ENCODE measurements around the gene OLFML2A. TPM values are rescaled to one million over a fixed set of nuclear protein-coding genes. Genes with fewer than 3 reads are reported as not detected.

The OLFML2A gene
- total RNA-seq, 1 donor from 2014 or later: 148 TPM

DNA sequence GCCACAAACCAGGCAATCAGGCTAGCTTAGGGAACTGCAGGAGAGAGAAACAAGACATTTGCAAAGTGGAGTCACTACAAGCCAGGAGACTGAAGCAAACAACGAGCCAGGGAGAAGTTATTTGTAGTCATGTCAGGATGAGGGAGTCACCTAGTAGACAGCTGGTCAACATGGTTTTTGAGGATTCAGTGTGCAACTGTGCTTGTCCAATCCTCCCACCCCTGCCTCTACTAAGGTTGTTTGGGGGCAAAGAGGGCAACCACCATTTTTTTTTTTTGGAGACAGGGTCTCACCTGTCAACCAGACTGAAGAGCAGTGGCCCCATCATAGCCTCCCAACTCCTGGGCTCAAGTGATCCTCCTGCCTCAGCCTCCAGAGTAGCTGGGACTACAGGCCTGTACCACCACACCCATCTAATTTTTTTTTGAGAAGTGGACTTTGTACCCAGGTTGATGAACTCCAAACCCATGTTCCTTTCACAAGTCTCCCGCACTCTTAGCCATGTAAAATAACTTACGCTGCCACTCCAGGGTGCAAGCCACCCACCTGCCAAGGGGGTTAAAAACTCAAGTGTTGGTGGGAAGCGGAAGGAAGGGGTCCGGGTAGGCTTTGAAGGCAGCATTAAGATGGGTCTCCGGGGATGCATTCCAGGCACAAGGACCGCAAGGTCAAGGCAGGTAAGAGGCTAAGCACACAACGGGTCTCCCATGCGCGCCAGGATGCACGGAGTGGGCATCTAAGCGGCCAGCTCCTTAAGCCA is 83.8 kb downstream of the OLFML2A start:
- Mint-ChIP-seq H3K4me3 (ENCODE audit: unreplicated experiment) (peak overlapping the region; percentile 95), H3K9me3 (ENCODE audit: unreplicated experiment) (no peaks in the 10 kb centered on the region), H3K4me1 (ENCODE audit: low read depth, unreplicated experiment) (peaks cover 22% of the 10 kb centered on the region), H3K27me3 (ENCODE audit: low read depth, unreplicated experiment) (no peaks in the 10 kb centered on the region), H3K36me3 (ENCODE audit: low read depth, unreplicated experiment) (peaks cover 20% of the 10 kb centered on the region), H3K27ac (ENCODE audit: unreplicated experiment) (peak overlapping the region; percentile 89)
- Histone ChIP-seq H3K4me3 (ENCODE audit: insufficient read depth, low read depth, low read length) (peak overlapping the region; percentile 96), H3K79me2 (ENCODE audit: insufficient read depth, low read length) (peaks cover 39% of the 10 kb centered on the region), H2AFZ (ENCODE audit: low read depth, low read length) (no peak overlapping the region), H3K27ac (ENCODE audit: low read depth, low read length) (peak overlapping the region; percentile 90), H3K4me2 (ENCODE audit: low read length) (peak overlapping the region; percentile 100), H3K36me3 (ENCODE audit: insufficient read depth, low read length) (peaks cover 30% of the 10 kb centered on the region), H4K20me1 (ENCODE audit: insufficient read depth, low read length) (peaks cover 59% of the 10 kb centered on the region), H3K9ac (ENCODE audit: low read length) (peak overlapping the region; percentile 98), H3K9me3 (ENCODE audit: insufficient read depth, low read depth, low read length) (no peaks in the 10 kb centered on the region), H3K27me3 (ENCODE audit: insufficient read depth, low read length) (no peaks in the 10 kb centered on the region), H3K4me1 (ENCODE audit: insufficient read depth, low read length) (peaks cover 19% of the 10 kb centered on the region)
- FAIRE-seq (no peak), DNase-seq (ENCODE audit: low read depth) (no peak)
- no peak for TF ChIP-seq EZH2 (IDR thresholded peaks at IDR 0.05; ENCODE audit: insufficient read depth, low read length)
- TF ChIP-seq, protein P1, sequence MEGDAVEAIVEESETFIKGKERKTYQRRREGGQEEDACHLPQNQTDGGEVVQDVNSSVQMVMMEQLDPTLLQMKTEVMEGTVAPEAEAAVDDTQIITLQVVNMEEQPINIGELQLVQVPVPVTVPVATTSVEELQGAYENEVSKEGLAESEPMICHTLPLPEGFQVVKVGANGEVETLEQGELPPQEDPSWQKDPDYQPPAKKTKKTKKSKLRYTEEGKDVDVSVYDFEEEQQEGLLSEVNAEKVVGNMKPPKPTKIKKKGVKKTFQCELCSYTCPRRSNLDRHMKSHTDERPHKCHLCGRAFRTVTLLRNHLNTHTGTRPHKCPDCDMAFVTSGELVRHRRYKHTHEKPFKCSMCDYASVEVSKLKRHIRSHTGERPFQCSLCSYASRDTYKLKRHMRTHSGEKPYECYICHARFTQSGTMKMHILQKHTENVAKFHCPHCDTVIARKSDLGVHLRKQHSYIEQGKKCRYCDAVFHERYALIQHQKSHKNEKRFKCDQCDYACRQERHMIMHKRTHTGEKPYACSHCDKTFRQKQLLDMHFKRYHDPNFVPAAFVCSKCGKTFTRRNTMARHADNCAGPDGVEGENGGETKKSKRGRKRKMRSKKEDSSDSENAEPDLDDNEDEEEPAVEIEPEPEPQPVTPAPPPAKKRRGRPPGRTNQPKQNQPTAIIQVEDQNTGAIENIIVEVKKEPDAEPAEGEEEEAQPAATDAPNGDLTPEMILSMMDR (IDR thresholded peaks at IDR 0.05; ENCODE audit: insufficient read depth, low read depth, low read length): no peak

DNA sequence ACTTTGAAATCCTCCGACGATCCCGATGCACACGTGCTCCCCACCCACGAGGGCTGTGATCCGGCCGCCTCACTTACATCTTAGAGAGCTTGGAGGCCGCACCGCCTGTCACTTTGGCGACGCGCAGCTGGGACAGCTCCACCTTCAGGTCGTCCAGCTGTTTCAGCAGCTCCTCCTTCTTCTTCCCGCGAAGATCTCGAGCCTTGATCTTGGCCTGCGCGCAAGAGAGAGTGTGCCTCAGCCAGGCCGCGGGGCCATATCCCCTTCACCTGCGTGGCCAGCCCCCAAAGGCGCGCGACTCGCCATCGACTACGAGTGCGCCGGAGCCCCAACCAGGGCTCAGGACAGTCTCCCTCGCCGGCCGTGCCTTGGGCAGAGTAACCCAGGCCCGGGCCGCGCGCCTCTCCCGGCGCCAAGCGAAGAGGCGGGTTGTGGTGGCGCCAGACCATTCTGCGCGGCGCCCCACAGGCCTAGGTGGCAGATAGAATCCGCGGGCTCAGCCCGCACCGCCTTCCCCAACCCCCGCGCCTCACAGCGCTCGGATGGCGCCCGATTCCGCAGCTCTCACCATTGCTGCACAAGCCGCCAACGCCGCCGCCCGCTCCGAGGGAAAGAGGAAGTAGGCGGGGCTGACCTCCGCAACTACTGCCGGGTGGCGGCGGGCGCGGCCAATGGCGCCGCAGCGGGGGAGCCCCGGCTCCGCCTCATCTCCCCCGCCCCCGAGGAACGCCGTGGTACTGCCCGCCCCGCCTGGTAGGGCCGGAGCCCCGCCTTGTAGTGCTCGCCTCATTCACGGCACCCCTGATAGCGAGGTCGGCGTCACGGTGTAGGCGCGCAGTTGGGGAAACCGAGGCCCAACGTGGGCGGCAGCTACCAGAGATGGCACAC is 84.7 kb downstream of the OLFML2A start, which contains the start of the genes ARPC5L and RPL35:
Gene ARPC5L (plus strand): TSS at position 789 of the 888 bp plus-strand sequence. CDS start 7,161 bp downstream, outside the sequence.
Gene RPL35 (minus strand): TSS at position 616 of the 888 bp plus-strand sequence. CDS start 45 bp downstream, at position 571.
- Histone ChIP-seq H3K36me3 (ENCODE audit: insufficient read depth, low read length) (peaks cover 30% of the 10 kb centered on the region), H3K4me1 (ENCODE audit: insufficient read depth, low read length) (peaks cover 19% of the 10 kb centered on the region), H2AFZ (ENCODE audit: low read depth, low read length) (peak within 1 kb of the TSS; percentile 99), H3K79me2 (ENCODE audit: insufficient read depth, low read length) (peaks cover 39% of the 10 kb centered on the region), H3K9me3 (ENCODE audit: insufficient read depth, low read depth, low read length) (no peaks in the 10 kb centered on the region), H3K4me3 (ENCODE audit: insufficient read depth, low read depth, low read length) (peak within 1 kb of the TSS; percentile 96), H3K9ac (ENCODE audit: low read length) (peak within 1 kb of the TSS; percentile 98), H4K20me1 (ENCODE audit: insufficient read depth, low read length) (peaks cover 51% of the 10 kb centered on the region), H3K27me3 (ENCODE audit: insufficient read depth, low read length) (no peaks in the 10 kb centered on the region), H3K27ac (ENCODE audit: low read depth, low read length) (peak within 1 kb of the TSS; percentile 90), H3K4me2 (ENCODE audit: low read length) (peak within 1 kb of the TSS; percentile 100)
- peak within 1 kb of the TSS; percentile 94 for H3K27ac Mint-ChIP-seq (ENCODE audit: unreplicated experiment)
- no peaks in the 10 kb centered on the region for H3K27me3 Mint-ChIP-seq (ENCODE audit: low read depth, unreplicated experiment)
- no peak for FAIRE-seq
- peaks cover 22% of the 10 kb centered on the region for H3K4me1 Mint-ChIP-seq (ENCODE audit: low read depth, unreplicated experiment)
- H3K4me3 Mint-ChIP-seq (ENCODE audit: unreplicated experiment): peak within 1 kb of the TSS; percentile 95
- no peaks in the 10 kb centered on the region for H3K9me3 Mint-ChIP-seq (ENCODE audit: unreplicated experiment)
- peaks cover 20% of the 10 kb centered on the region for H3K36me3 Mint-ChIP-seq (ENCODE audit: low read depth, unreplicated experiment)
- no peak for TF ChIP-seq EZH2 (IDR thresholded peaks at IDR 0.05; ENCODE audit: insufficient read depth, low read length)
- DNase-seq (ENCODE audit: low read depth): peak; percentile 83

DNA sequence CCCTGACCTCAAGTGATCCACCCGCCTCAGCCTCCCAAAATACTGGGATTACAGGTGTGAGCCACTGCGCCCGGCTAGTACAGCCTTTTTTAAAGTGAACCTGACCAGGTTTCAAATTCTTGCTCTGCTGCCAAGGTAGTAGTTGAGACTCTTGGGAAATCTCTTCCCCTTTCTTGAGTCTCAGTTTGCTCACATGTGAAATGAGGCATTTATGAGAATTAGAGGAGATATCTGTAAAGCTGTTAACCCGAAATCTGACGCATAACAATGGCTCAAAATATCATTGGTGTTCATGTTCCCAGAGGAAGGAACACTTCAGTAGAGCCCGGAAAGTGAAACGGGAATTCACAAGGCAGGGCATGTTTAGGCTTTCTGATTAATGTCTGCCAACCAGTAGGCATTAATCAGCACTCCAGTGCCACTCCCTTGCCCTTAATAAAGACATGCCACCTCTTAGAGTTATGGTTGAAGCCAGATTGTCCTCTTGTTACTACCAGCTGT is 86.5 kb downstream of the OLFML2A start:
- H3K4me3 ChIP-seq (ENCODE audit: insufficient read depth, low read depth, low read length): no peak overlapping the region
- no peak for FAIRE-seq
- Mint-ChIP-seq H3K27ac (ENCODE audit: unreplicated experiment) (no peak overlapping the region), H3K9me3 (ENCODE audit: unreplicated experiment) (no peaks in the 10 kb centered on the region), H3K27me3 (ENCODE audit: low read depth, unreplicated experiment) (no peaks in the 10 kb centered on the region), H3K4me1 (ENCODE audit: low read depth, unreplicated experiment) (peaks cover 20% of the 10 kb centered on the region), H3K36me3 (ENCODE audit: low read depth, unreplicated experiment) (peaks cover 13% of the 10 kb centered on the region), H3K4me3 (ENCODE audit: unreplicated experiment) (peak overlapping the region; percentile 28)
- no peak overlapping the region for H3K27ac ChIP-seq (ENCODE audit: low read depth, low read length)
- TF ChIP-seq EZH2 (IDR thresholded peaks at IDR 0.05; ENCODE audit: insufficient read depth, low read length): no peak
- TF ChIP-seq, protein P1 (IDR thresholded peaks at IDR 0.05; ENCODE audit: insufficient read depth, low read depth, low read length): no peak
- H2AFZ ChIP-seq (ENCODE audit: low read depth, low read length): no peak overlapping the region
- peaks cover 47% of the 10 kb centered on the region for H3K79me2 ChIP-seq (ENCODE audit: insufficient read depth, low read length)
- H3K9ac ChIP-seq (ENCODE audit: low read length): no peak overlapping the region
- H4K20me1 ChIP-seq (ENCODE audit: insufficient read depth, low read length): peaks cover 32% of the 10 kb centered on the region
- no peak for DNase-seq (ENCODE audit: low read depth)
- peaks cover 27% of the 10 kb centered on the region for H3K4me1 ChIP-seq (ENCODE audit: insufficient read depth, low read length)
- H3K27me3 ChIP-seq (ENCODE audit: insufficient read depth, low read length): no peaks in the 10 kb centered on the region
- peaks cover 17% of the 10 kb centered on the region for H3K36me3 ChIP-seq (ENCODE audit: insufficient read depth, low read length)
- H3K9me3 ChIP-seq (ENCODE audit: insufficient read depth, low read depth, low read length): no peaks in the 10 kb centered on the region
- H3K4me2 ChIP-seq (ENCODE audit: low read length): no peak overlapping the region
